GM19328 (cell line): ENCODE results near the gene LPAR5.

Experiments used
- ATAC-seq: cut with Tn5 transposase; IDR thresholded peaks from one replicate; pipeline ENCODE4 v1.9.1; 2021; ENCODE audit warnings: mild to moderate bottlenecking, moderate library complexity; ENCODE audit not compliant: unreplicated experiment

The LPAR5 gene

GRCh38 chr12:6639151-6639801 lies 3.5 kb upstream of the LPAR5 start:
- ATAC-seq = no peak

- ATAC-seq = no peak
Measured at GRCh38 chr12:6638305-6638704, 2.5 kb upstream of the LPAR5 start.

- no peak for ATAC-seq
Measured at GRCh38 chr12:6635375-6635855, 344 bp downstream of the LPAR5 start.

GRCh38 chr12:6632026-6632983 lies 3.5 kb downstream of the LPAR5 start:
- peak; percentile 61 for ATAC-seq

- no peak for ATAC-seq
Measured at GRCh38 chr12:6631549-6631961, 4.2 kb downstream of the LPAR5 start.

GRCh38 chr12:6630736-6631135 lies 5.0 kb downstream of the LPAR5 start:
- no peak for ATAC-seq

- no peak for ATAC-seq
Measured at GRCh38 chr12:6627616-6628015, 8.1 kb downstream of the LPAR5 start.

GRCh38 chr12:6626654-6627283 lies 9.0 kb downstream of the LPAR5 start:
- ATAC-seq = no peak

- ATAC-seq = no peak
Measured at GRCh38 chr12:6620885-6621274, 14.9 kb downstream of the LPAR5 start.

GRCh38 chr12:6620137-6620884 lies 15.4 kb downstream of the LPAR5 start:
- no peak for ATAC-seq

GRCh38 chr12:6618483-6619225 lies 17.1 kb downstream of the LPAR5 start:
- no peak for ATAC-seq

- ATAC-seq = no peak
Measured at GRCh38 chr12:6615802-6616201, 20.0 kb downstream of the LPAR5 start.

- ATAC-seq = no peak
Measured at GRCh38 chr12:6614513-6615172, 21.1 kb downstream of the LPAR5 start.

GRCh38 chr12:6613776-6614512 lies 21.8 kb downstream of the LPAR5 start:
- no peak for ATAC-seq

GRCh38 chr12:6613015-6613775 lies 22.6 kb downstream of the LPAR5 start:
- ATAC-seq = no peak

- no peak for ATAC-seq
Measured at GRCh38 chr12:6612652-6613014, 23.1 kb downstream of the LPAR5 start.

GRCh38 chr12:6612247-6612646 lies 23.5 kb downstream of the LPAR5 start:
- ATAC-seq = no peak

- ATAC-seq = no peak
Measured at GRCh38 chr12:6608592-6609281, 27.0 kb downstream of the LPAR5 start.
